Activated CD8-positive, alpha-beta T cell treated with anti-CD3 and anti-CD28 coated beads, Interleukin-2, amount 10 ng/mL, durations not matched to agents 7 days and 5 days (primary cell): ENCODE measurements around the gene PREX1. TPM values are rescaled to one million over a fixed set of nuclear protein-coding genes. Genes with fewer than 3 reads are reported as not detected.

Experiments used
- ATAC-seq: fragments of 150-1000 bp; cut with Tn5 transposase; one replicate; pipeline ENCODE4 v1.10.0; 2021; ENCODE audit warnings: moderate library complexity
- CTCF ChIA-PET: fragments of 350-600 bp; sonication (Branson Sonifier 250); formaldehyde crosslinking; loops from one replicate; lab custom pipeline; 2021; ENCODE audit warnings: antibody characterized with exemption; lab: Charles Lee
- POLR2A ChIA-PET: fragments of 350-600 bp; sonication (Branson Sonifier 250); formaldehyde crosslinking; loops from one replicate; lab custom pipeline; 2021; ENCODE audit warnings: antibody characterized with exemption; lab: Charles Lee
- DNase-seq: peaks from one replicate; pipeline ENCODE4 v3.0.0-alpha.2; 2020
- H3K27ac Mint-ChIP-seq: one replicate; pipeline ENCODE4 v1.8.0; 2021; ENCODE audit warnings: mild to moderate bottlenecking, mixed read lengths
- H3K27me3 Mint-ChIP-seq: one replicate; pipeline ENCODE4 v1.8.0; 2021; ENCODE audit warnings: low read depth, mixed read lengths
- H3K36me3 Mint-ChIP-seq: one replicate; pipeline ENCODE4 v1.8.0; 2021; ENCODE audit warnings: low read depth, mixed read lengths
- H3K4me1 Mint-ChIP-seq: one replicate; pipeline ENCODE4 v1.8.0; 2021; ENCODE audit warnings: low read depth, mixed read lengths
- H3K4me3 Mint-ChIP-seq: one replicate; pipeline ENCODE4 v1.8.0; 2021; ENCODE audit warnings: mild to moderate bottlenecking, mixed read lengths
- H3K9me3 Mint-ChIP-seq: one replicate; pipeline ENCODE4 v1.8.0; 2022; ENCODE audit warnings: mixed read lengths; ENCODE audit not compliant: insufficient read depth
- total RNA-seq, 2 experiments: library from RNA; stranded (reverse); gene quantifications; one replicate each; pipeline ENCODE4 v1.2.3, GENCODE V29; 2021

The PREX1 gene
- total RNA-seq, 2 experiments from 2014 or later, result 146 to 152 TPM

- ChIA-PET POLR2A (interaction anchor here (0.6 to 3.8 kb wide), 8 partner anchors 10 to 109 kb away, joined by 3 to 23 read pairs (median 4); no protein-coding TSS in a partner anchor), CTCF (interaction anchor here (0.7 to 4.9 kb wide), 10 partner anchors 11 to 189 kb away, joined by 3 to 30 read pairs (median 4); no protein-coding TSS in a partner anchor)
- ATAC-seq (peak; percentile 25), DNase-seq (no peak)
- Mint-ChIP-seq H3K27me3 (no peaks in the 10 kb centered on the region), H3K4me3 (peak overlapping the region; percentile 67), H3K9me3 (peaks cover 7% of the 10 kb centered on the region), H3K4me1 (peaks cover 94% of the 10 kb centered on the region), H3K27ac (peak overlapping the region; percentile 99), H3K36me3 (peaks cover 87% of the 10 kb centered on the region)
Observed at GRCh38 chr20:48717095-48717672, 110.6 kb downstream of the PREX1 start.

- CTCF ChIA-PET, result interaction anchor here (0.7 to 4.9 kb wide), 10 partner anchors 10 to 190 kb away, joined by 3 to 30 read pairs (median 4); no protein-coding TSS in a partner anchor
- ATAC-seq, result no peak
- POLR2A ChIA-PET, result interaction anchor here (0.7 to 3.8 kb wide), 7 partner anchors 10 to 110 kb away, joined by 3 to 23 read pairs (median 4); no protein-coding TSS in a partner anchor
Observed at GRCh38 chr20:48716541-48716940, 111.3 kb downstream of the PREX1 start.

GRCh38 chr20:48716086-48716485 lies 111.7 kb downstream of the PREX1 start:
- peaks cover 7% of the 10 kb centered on the region for H3K9me3 Mint-ChIP-seq
- DNase-seq, result peak; percentile 86
- peaks cover 94% of the 10 kb centered on the region for H3K4me1 Mint-ChIP-seq
- ChIA-PET CTCF (interaction anchor here (1.0 to 4.9 kb wide), 8 partner anchors 9 to 110 kb away, joined by 3 to 30 read pairs (median 6); no protein-coding TSS in a partner anchor), POLR2A (interaction anchor here (0.7 to 3.8 kb wide), 7 partner anchors 10 to 111 kb away, joined by 3 to 23 read pairs (median 4); no protein-coding TSS in a partner anchor)
- no peaks in the 10 kb centered on the region for H3K27me3 Mint-ChIP-seq
- peak overlapping the region; percentile 99 for H3K27ac Mint-ChIP-seq
- H3K36me3 Mint-ChIP-seq, result peaks cover 86% of the 10 kb centered on the region
- peak; percentile 69 for ATAC-seq
- peak overlapping the region; percentile 67 for H3K4me3 Mint-ChIP-seq

More at GRCh38 chr20:48716541-48716940, 111.3 kb downstream of the PREX1 start:
- peaks cover 87% of the 10 kb centered on the region for H3K36me3 Mint-ChIP-seq
- DNase-seq, result no peak
- peak overlapping the region; percentile 67 for H3K4me3 Mint-ChIP-seq
- H3K27me3 Mint-ChIP-seq, result no peaks in the 10 kb centered on the region
- H3K27ac Mint-ChIP-seq, result peak overlapping the region; percentile 99
- H3K4me1 Mint-ChIP-seq, result peaks cover 94% of the 10 kb centered on the region
- peaks cover 7% of the 10 kb centered on the region for H3K9me3 Mint-ChIP-seq

GRCh38 chr20:48714764-48715163 lies 113.0 kb downstream of the PREX1 start:
- Mint-ChIP-seq H3K27ac (peak overlapping the region; percentile 99), H3K4me3 (no peak overlapping the region), H3K36me3 (peaks cover 84% of the 10 kb centered on the region), H3K9me3 (peaks cover 7% of the 10 kb centered on the region), H3K4me1 (peaks cover 94% of the 10 kb centered on the region), H3K27me3 (no peaks in the 10 kb centered on the region)
- POLR2A ChIA-PET, result interaction anchor here (3.8 kb wide), 1 partner anchor 24 kb away, joined by 23 read pairs; no protein-coding TSS in a partner anchor
- CTCF ChIA-PET, result interaction anchor here (1.0 to 4.9 kb wide), 3 partner anchors 8 to 55 kb away, joined by 3 to 30 read pairs (median 5); no protein-coding TSS in a partner anchor
- ATAC-seq, result no peak
- no peak for DNase-seq

GRCh38 chr20:48711696-48712464 lies 115.9 kb downstream of the PREX1 start:
- CTCF ChIA-PET, result interaction anchor here (1.1 to 1.6 kb wide), 2 partner anchors 54 to 114 kb away, joined by 3 to 5 read pairs; no protein-coding TSS in a partner anchor
- peaks cover 85% of the 10 kb centered on the region for H3K36me3 Mint-ChIP-seq
- H3K9me3 Mint-ChIP-seq, result peaks cover 7% of the 10 kb centered on the region
- DNase-seq (no peak), ATAC-seq (no peak)
- H3K27ac Mint-ChIP-seq, result peak overlapping the region; percentile 82
- H3K27me3 Mint-ChIP-seq, result no peaks in the 10 kb centered on the region
- POLR2A ChIA-PET, result interaction anchor here (1.2 kb wide), 1 partner anchor 22 kb away, joined by 4 read pairs; no protein-coding TSS in a partner anchor
- no peak overlapping the region for H3K4me3 Mint-ChIP-seq
- H3K4me1 Mint-ChIP-seq, result peaks cover 94% of the 10 kb centered on the region

- peaks cover 94% of the 10 kb centered on the region for H3K4me1 Mint-ChIP-seq
- peaks cover 7% of the 10 kb centered on the region for H3K9me3 Mint-ChIP-seq
- no peaks in the 10 kb centered on the region for H3K27me3 Mint-ChIP-seq
- DNase-seq (no peak), ATAC-seq (no peak)
- CTCF ChIA-PET, result interaction anchor here (1.1 kb wide), 1 partner anchor 115 kb away, joined by 3 read pairs; no protein-coding TSS in a partner anchor
- POLR2A ChIA-PET, result no interaction called here
- H3K27ac Mint-ChIP-seq, result no peak overlapping the region
- H3K36me3 Mint-ChIP-seq, result peaks cover 87% of the 10 kb centered on the region
- no peak overlapping the region for H3K4me3 Mint-ChIP-seq
Observed at GRCh38 chr20:48711044-48711428, 116.8 kb downstream of the PREX1 start.

GRCh38 chr20:48710341-48711043 lies 117.3 kb downstream of the PREX1 start:
- ATAC-seq, result no peak
- POLR2A ChIA-PET, result no interaction called here
- CTCF ChIA-PET, result interaction anchor here (1.1 kb wide), 1 partner anchor 194 kb away, joined by 4 read pairs; no protein-coding TSS in a partner anchor
- H3K9me3 Mint-ChIP-seq, result peaks cover 7% of the 10 kb centered on the region
- peak overlapping the region; percentile 80 for H3K27ac Mint-ChIP-seq
- no peak for DNase-seq
- peaks cover 94% of the 10 kb centered on the region for H3K4me1 Mint-ChIP-seq
- no peak overlapping the region for H3K4me3 Mint-ChIP-seq
- peaks cover 88% of the 10 kb centered on the region for H3K36me3 Mint-ChIP-seq
- H3K27me3 Mint-ChIP-seq, result no peaks in the 10 kb centered on the region

GRCh38 chr20:48709744-48710143 lies 118.1 kb downstream of the PREX1 start:
- CTCF ChIA-PET, result interaction anchor here (1.1 to 1.3 kb wide), 2 partner anchors 52 to 195 kb away, joined by 4 read pairs; no protein-coding TSS in a partner anchor
- ATAC-seq (no peak), DNase-seq (no peak)
- Mint-ChIP-seq H3K4me3 (no peak overlapping the region), H3K27ac (peak overlapping the region; percentile 80), H3K4me1 (peaks cover 91% of the 10 kb centered on the region), H3K27me3 (no peaks in the 10 kb centered on the region), H3K36me3 (peaks cover 86% of the 10 kb centered on the region), H3K9me3 (peaks cover 7% of the 10 kb centered on the region)
- POLR2A ChIA-PET, result no interaction called here

GRCh38 chr20:48709058-48709691 lies 118.6 kb downstream of the PREX1 start:
- H3K36me3 Mint-ChIP-seq, result peaks cover 86% of the 10 kb centered on the region
- POLR2A ChIA-PET, result no interaction called here
- H3K9me3 Mint-ChIP-seq, result peaks cover 2% of the 10 kb centered on the region
- no peaks in the 10 kb centered on the region for H3K27me3 Mint-ChIP-seq
- ATAC-seq (no peak), DNase-seq (no peak)
- H3K4me1 Mint-ChIP-seq, result peaks cover 89% of the 10 kb centered on the region
- peak overlapping the region; percentile 80 for H3K27ac Mint-ChIP-seq
- CTCF ChIA-PET, result interaction anchor here (1.1 to 1.3 kb wide), 2 partner anchors 51 to 195 kb away, joined by 4 read pairs; no protein-coding TSS in a partner anchor
- H3K4me3 Mint-ChIP-seq, result no peak overlapping the region

- DNase-seq (no peak), ATAC-seq (no peak)
- no peaks in the 10 kb centered on the region for H3K27me3 Mint-ChIP-seq
- no peak overlapping the region for H3K4me3 Mint-ChIP-seq
- ChIA-PET CTCF (interaction anchor here (1.3 kb wide), 1 partner anchor 51 kb away, joined by 4 read pairs; no protein-coding TSS in a partner anchor), POLR2A (interaction anchor here (1.0 kb wide), 1 partner anchor 10 kb away, joined by 4 read pairs; no protein-coding TSS in a partner anchor)
- no peaks in the 10 kb centered on the region for H3K9me3 Mint-ChIP-seq
- peaks cover 86% of the 10 kb centered on the region for H3K36me3 Mint-ChIP-seq
- peak overlapping the region; percentile 79 for H3K27ac Mint-ChIP-seq
- peaks cover 84% of the 10 kb centered on the region for H3K4me1 Mint-ChIP-seq
Observed at GRCh38 chr20:48708630-48709029, 119.2 kb downstream of the PREX1 start.
